ENCODE measurements around the gene CCDC14.
"Not testable (repeated sequence)": the region's sequence is repeated elsewhere in the genome, so short reads cannot be mapped to it uniquely, and the experiment has no call there.

Gene CCDC14

GRCh38 chr3:123960781-123961507 is at the start of gene CCDC14:
TSS of gene CCDC14 (minus strand) at chr3:123961229. CDS start at chr3:123961173, 56 bp downstream.
- no peak for TF ChIP-seq CTCF (IDR thresholded peaks at IDR 0.05; ENCODE audit: extremely low read depth, missing control alignments)
- DNase-seq (ENCODE audit: low spot score), result peak; percentile 58

- DNase-seq (ENCODE audit: low spot score), result not testable (repeated sequence)
Observed at GRCh38 chr3:124008321-124008720, 47.3 kb upstream of the CCDC14 start.

GRCh38 chr3:124007186-124007585 is 46.2 kb upstream of the CCDC14 start:
- no peak for TF ChIP-seq CTCF (IDR thresholded peaks at IDR 0.05; ENCODE audit: extremely low read depth, missing control alignments)
- no peak for DNase-seq (ENCODE audit: low spot score)

GRCh38 chr3:124002405-124003079 is 41.5 kb upstream of the CCDC14 start:
- not testable (repeated sequence) for DNase-seq (ENCODE audit: low spot score)

- DNase-seq (ENCODE audit: low spot score), result not testable (repeated sequence)
Observed at GRCh38 chr3:124001366-124001765, 40.3 kb upstream of the CCDC14 start.

GRCh38 chr3:123997543-123997942 is 36.5 kb upstream of the CCDC14 start:
- no peak for TF ChIP-seq CTCF (IDR thresholded peaks at IDR 0.05; ENCODE audit: extremely low read depth, missing control alignments)
- no peak for DNase-seq (ENCODE audit: low spot score)

- no peak for DNase-seq (ENCODE audit: low spot score)
- no peak for TF ChIP-seq CTCF (IDR thresholded peaks at IDR 0.05; ENCODE audit: extremely low read depth, missing control alignments)
Observed at GRCh38 chr3:123993818-123994217, 32.8 kb upstream of the CCDC14 start.

- DNase-seq (ENCODE audit: low spot score), result not testable (repeated sequence)
Observed at GRCh38 chr3:123991730-123992588, 30.9 kb upstream of the CCDC14 start, which contains the start of gene ROPN1. TSS of gene ROPN1 (minus strand) at chr3:123992124. CDS start at chr3:123980481, 11,643 bp downstream.

- no peak for TF ChIP-seq CTCF (IDR thresholded peaks at IDR 0.05; ENCODE audit: extremely low read depth, missing control alignments)
- DNase-seq (ENCODE audit: low spot score), result no peak
Observed at GRCh38 chr3:123986427-123986826, 25.4 kb upstream of the CCDC14 start.

Measured in GM20000 (cell line).